Caco-2 (cell line): Measurements from ENCODE around the gene PNLIPRP1. TPM values are rescaled to one million over a fixed set of nuclear protein-coding genes. Genes with fewer than 3 reads are reported as not detected.

ENCODE experiments used
- BruUV-seq: library from RNA; stranded (reverse); fragments of 400-500 nt; replicated peaks from 2 replicates; lab custom pipeline; 2021; lab: Mats Ljungman, UMichigan
- CTCF ChIA-PET: fragments of 300-600 bp; sonication (Branson Sonifier 250); formaldehyde crosslinking; loops from one replicate; lab custom pipeline; 2022; ENCODE audit warnings: antibody characterized with exemption; lab: Charles Lee
- POLR2A ChIA-PET: fragments of 300-600 bp; sonication (Branson Sonifier 250); formaldehyde crosslinking; loops from one replicate; lab custom pipeline; 2022; ENCODE audit warnings: antibody characterized with exemption; lab: Charles Lee
- DNase-seq, 2 experiments: peaks; one replicate each; pipeline versions ENCODE4 v3.0.0 to v3.0.0-alpha.2; 2020 to 2022
- H3K27me3 ChIP-seq: replicated peaks from 2 replicates; pipeline ENCODE4 v1.6.0; 2011; ENCODE audit warnings: low read length; ENCODE audit not compliant: control insufficient read depth, insufficient read depth
- H3K36me3 ChIP-seq: 2 replicates; pipeline ENCODE4 v1.5.1; 2011; ENCODE audit warnings: low read length; ENCODE audit not compliant: control insufficient read depth, insufficient read depth
- H3K4me1 ChIP-seq: fragments of 250-450 bp; sonication (Bioruptor Pico); 2 replicates; pipeline ENCODE4 v1.5.1; 2020; ENCODE audit warnings: mild to moderate bottlenecking
- H3K4me3 ChIP-seq: 2 replicates; pipeline ENCODE4 v1.5.1; 2011; ENCODE audit warnings: low read depth, mild to moderate bottlenecking, control low read depth, low read length
- H3K9me3 ChIP-seq: fragments of 250-450 bp; sonication (Bioruptor Pico); 2 replicates; pipeline ENCODE4 v1.5.1; 2020; ENCODE audit warnings: mild to moderate bottlenecking, moderate library complexity
- H3K27ac Mint-ChIP-seq: one replicate; pipeline ENCODE4 v1.8.0; 2022; ENCODE audit warnings: mixed read lengths; ENCODE audit not compliant: unreplicated experiment
- H3K27me3 Mint-ChIP-seq: one replicate; pipeline ENCODE4 v1.8.0; 2022; ENCODE audit warnings: mixed read lengths; ENCODE audit not compliant: insufficient read depth, unreplicated experiment
- H3K36me3 Mint-ChIP-seq: one replicate; pipeline ENCODE4 v1.8.0; 2022; ENCODE audit warnings: mild to moderate bottlenecking, mixed read lengths; ENCODE audit not compliant: insufficient read depth, unreplicated experiment
- H3K4me1 Mint-ChIP-seq: one replicate; pipeline ENCODE4 v1.8.0; 2022; ENCODE audit warnings: low read depth, mixed read lengths; ENCODE audit not compliant: unreplicated experiment
- H3K4me3 Mint-ChIP-seq: one replicate; pipeline ENCODE4 v1.8.0; 2022; ENCODE audit warnings: mild to moderate bottlenecking, moderate library complexity, mixed read lengths; ENCODE audit not compliant: unreplicated experiment
- H3K9me3 Mint-ChIP-seq: one replicate; pipeline ENCODE4 v1.8.0; 2022; ENCODE audit warnings: mixed read lengths; ENCODE audit not compliant: unreplicated experiment
- CTCF ChIP-seq, 2 experiments: fragments of 200-600 bp in 1 of 2; IDR thresholded peaks; 1 replicate in 1 of 2; 2 replicates in 1 of 2; pipeline versions ENCODE4 v1.5.1 to v1.8.0; 2011 to 2022; ENCODE audit warnings: antibody characterized with exemption in 1 of 2, control low read depth in 1 of 2, inconsistent platforms in 1 of 2, low read depth in 1 of 2, low read length in 1 of 2, mild to moderate bottlenecking in 1 of 2, moderate library complexity in 1 of 2; ENCODE audit not compliant: insufficient read depth in 1 of 2, severe bottlenecking in 1 of 2, unreplicated experiment in 1 of 2
- intact Hi-C: fragments of 100-400 bp; cut with micrococcal nuclease; formaldehyde crosslinking; loops from one replicate; pipeline ENCODE4 v1.10.0; 2022; ENCODE audit not compliant: unreplicated experiment
- total RNA-seq: library from RNA; stranded (reverse); gene quantifications from 2 replicates; pipeline ENCODE4 v1.2.3, GENCODE V29; 2022

The PNLIPRP1 gene
- total RNA-seq, 1 experiment from 2014 or later, result not detected

- BruUV-seq, result no TSS peak
- Histone ChIP-seq H3K36me3 (no peaks in the 10 kb centered on the region), H3K4me3 (no peak overlapping the region), H3K9me3 (no peaks in the 10 kb centered on the region), H3K27me3 (no peaks in the 10 kb centered on the region), H3K4me1 (peaks cover 4% of the 10 kb centered on the region; the same call in 1 of the 2 replicates)
- H3K9me3 Mint-ChIP-seq, result no peaks in the 10 kb centered on the region
- H3K27me3 Mint-ChIP-seq, result no peaks in the 10 kb centered on the region
- no peaks in the 10 kb centered on the region for H3K36me3 Mint-ChIP-seq
- no peak for DNase-seq
- H3K4me1 Mint-ChIP-seq, result no peaks in the 10 kb centered on the region
- H3K27ac Mint-ChIP-seq, result no peak overlapping the region
- intact Hi-C loops, result no loop called here
- CTCF ChIA-PET, result no interaction called here
- TF ChIP-seq CTCF (IDR thresholded peaks at IDR 0.05; ENCODE audit: insufficient read depth in 1 of 2, low read depth in 1 of 2, low read length in 1 of 2, severe bottlenecking in 1 of 2, unreplicated experiment in 1 of 2), result no peak
- POLR2A ChIA-PET, result no interaction called here
- no peak overlapping the region for H3K4me3 Mint-ChIP-seq
Measured at GRCh38 chr10:116607336-116607735, 16.6 kb downstream of the PNLIPRP1 start.

- no peaks in the 10 kb centered on the region for H3K9me3 ChIP-seq
- Mint-ChIP-seq H3K9me3 (no peaks in the 10 kb centered on the region), H3K36me3 (no peaks in the 10 kb centered on the region), H3K4me1 (no peaks in the 10 kb centered on the region), H3K27ac (peak overlapping the region; percentile 53), H3K4me3 (peak overlapping the region; percentile 84), H3K27me3 (no peaks in the 10 kb centered on the region)
- CTCF ChIA-PET, result interaction anchor here (0.6 kb wide), 1 partner anchor 841 kb away, joined by 3 read pairs; no protein-coding TSS in a partner anchor
- TSS peak; percentile 55 for BruUV-seq
- intact Hi-C loops, result no loop called here
- DNase-seq, result peak in 1 of 2 experiments; percentile 30
- H3K4me3 ChIP-seq, result peak overlapping the region; percentile 84
- no peak for TF ChIP-seq CTCF (IDR thresholded peaks at IDR 0.05; ENCODE audit: insufficient read depth in 1 of 2, low read depth in 1 of 2, low read length in 1 of 2, severe bottlenecking in 1 of 2, unreplicated experiment in 1 of 2)
- peaks cover 4% of the 10 kb centered on the region; the same call in 1 of the 2 replicates for H3K4me1 ChIP-seq
- POLR2A ChIA-PET, result no interaction called here
- no peaks in the 10 kb centered on the region for H3K36me3 ChIP-seq
- no peaks in the 10 kb centered on the region for H3K27me3 ChIP-seq
Measured at GRCh38 chr10:116608686-116609594, 18.2 kb downstream of the PNLIPRP1 start.

GRCh38 chr10:116610443-116611152, 19.8 kb downstream of the PNLIPRP1 start:
- no peaks in the 10 kb centered on the region for H3K27me3 Mint-ChIP-seq
- TF ChIP-seq CTCF (IDR thresholded peaks at IDR 0.05; ENCODE audit: insufficient read depth in 1 of 2, low read depth in 1 of 2, low read length in 1 of 2, severe bottlenecking in 1 of 2, unreplicated experiment in 1 of 2), result no peak
- Histone ChIP-seq H3K4me3 (no peak overlapping the region), H3K36me3 (no peaks in the 10 kb centered on the region), H3K9me3 (no peaks in the 10 kb centered on the region), H3K4me1 (peaks cover 4% of the 10 kb centered on the region; the same call in 1 of the 2 replicates), H3K27me3 (no peaks in the 10 kb centered on the region)
- H3K4me1 Mint-ChIP-seq, result no peaks in the 10 kb centered on the region
- H3K9me3 Mint-ChIP-seq, result no peaks in the 10 kb centered on the region
- peak overlapping the region; percentile 84 for H3K4me3 Mint-ChIP-seq
- DNase-seq, result no peak
- ChIA-PET POLR2A (no interaction called here), CTCF (no interaction called here)
- intact Hi-C loops, result no loop called here
- peak overlapping the region; percentile 53 for H3K27ac Mint-ChIP-seq
- H3K36me3 Mint-ChIP-seq, result no peaks in the 10 kb centered on the region
- BruUV-seq, result no TSS peak
